Stimulated activated CD4-positive, alpha-beta T cell treated with anti-CD3 and anti-CD28 coated beads, Interleukin-1b, Interleukin-23, amount 100 ng/mL, for 1 hour (primary cell): Measurements from ENCODE around the gene SLC17A9.

Source experiments
- DNase-seq, 2 donors: peaks; one replicate each; pipeline ENCODE4 v3.0.0-alpha.2; 2020; ENCODE audit warnings: low read depth in 2 of 2

Gene SLC17A9

GRCh38 chr20:62952373-62952967 lies at the start of gene SLC17A9:
Gene SLC17A9 (plus strand): TSS chr20:62952709. CDS start chr20:62952831, 122 bp downstream.
- no peak for DNase-seq

- DNase-seq: no peak
Observed at GRCh38 chr20:62902926-62903615, 49.4 kb upstream of the SLC17A9 start.

DNA sequence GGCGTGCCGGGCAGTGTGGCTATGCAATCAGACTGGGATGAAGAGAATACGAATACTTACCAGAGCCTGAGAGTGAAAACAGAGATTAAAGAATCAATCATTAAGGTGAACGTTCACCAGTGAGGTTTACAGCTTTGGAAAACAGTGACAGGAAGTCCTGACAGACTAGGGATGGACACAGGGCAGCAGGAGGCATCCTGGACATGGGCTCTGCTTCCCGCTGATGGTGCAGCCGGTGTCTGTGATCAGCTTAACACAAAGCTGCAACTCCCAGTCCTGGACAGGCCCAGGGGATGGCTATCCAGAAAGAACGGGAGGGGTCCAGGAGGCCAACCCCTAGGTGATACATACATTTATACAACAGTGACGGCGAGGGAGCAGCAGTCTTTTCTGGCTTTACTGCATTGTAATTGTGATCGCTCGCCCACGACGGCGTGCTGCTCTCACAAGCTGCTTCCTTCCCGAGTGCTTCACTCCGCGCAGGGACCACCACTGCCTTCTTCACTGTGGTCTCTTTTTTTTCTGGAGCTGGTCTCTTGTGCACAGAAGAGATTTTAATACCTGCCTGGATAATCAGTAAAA lies 46.9 kb upstream of the SLC17A9 start:
- DNase-seq: no peak

DNA sequence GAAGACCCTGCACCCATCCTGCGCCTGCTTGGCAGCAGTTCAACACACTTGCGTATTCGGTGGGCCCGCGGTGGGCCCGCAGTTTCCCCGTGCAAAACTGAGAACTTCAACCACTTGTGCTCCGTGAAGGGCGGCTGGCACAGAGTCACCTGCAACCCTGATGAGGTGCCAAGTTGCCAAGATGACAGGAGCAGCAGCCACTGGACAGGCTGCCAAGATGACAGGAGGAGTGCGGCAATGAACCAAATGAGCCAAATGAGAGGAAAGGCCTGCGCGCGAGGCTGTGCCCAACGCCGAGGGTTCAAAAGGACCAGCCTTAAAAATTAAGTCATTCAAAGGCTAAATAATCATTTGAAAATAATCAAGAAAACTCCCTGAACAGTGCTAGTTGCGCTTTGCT lies 46.3 kb upstream of the SLC17A9 start:
- no peak for DNase-seq

DNA sequence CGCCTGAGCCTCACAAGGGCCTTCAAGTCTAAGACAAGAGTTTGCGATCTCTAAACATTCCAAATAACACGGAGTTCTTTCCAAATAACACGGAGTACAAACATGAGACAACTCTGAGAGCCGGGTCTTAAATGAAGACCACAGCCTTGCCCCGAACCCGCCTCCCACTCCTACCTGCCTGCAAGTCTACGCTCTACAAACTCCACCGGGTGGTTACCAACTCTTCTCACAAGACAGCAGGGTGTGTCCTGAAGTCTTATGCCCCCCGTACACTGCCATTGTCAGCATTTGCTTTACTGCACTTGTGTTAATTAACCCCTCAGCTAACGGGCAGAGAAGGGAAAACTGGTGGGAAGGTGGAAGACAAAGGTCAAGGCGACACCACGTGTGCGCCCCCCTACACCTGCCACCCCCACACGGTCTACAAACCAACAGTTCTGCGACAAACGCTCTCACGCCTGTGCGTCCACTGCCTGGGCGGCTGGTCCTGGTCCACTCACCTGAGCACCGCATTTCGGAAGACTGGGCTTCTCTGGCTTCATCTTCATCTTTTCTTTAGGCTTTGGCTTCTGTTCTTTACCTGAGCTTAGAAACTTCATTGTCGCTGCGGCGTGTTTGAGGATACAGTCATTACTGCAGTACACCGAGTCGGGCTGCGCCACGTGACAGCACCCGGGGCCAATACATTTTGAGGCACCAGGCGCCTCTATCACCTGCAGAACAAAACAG lies 45.7 kb upstream of the SLC17A9 start:
- no peak for DNase-seq

DNA sequence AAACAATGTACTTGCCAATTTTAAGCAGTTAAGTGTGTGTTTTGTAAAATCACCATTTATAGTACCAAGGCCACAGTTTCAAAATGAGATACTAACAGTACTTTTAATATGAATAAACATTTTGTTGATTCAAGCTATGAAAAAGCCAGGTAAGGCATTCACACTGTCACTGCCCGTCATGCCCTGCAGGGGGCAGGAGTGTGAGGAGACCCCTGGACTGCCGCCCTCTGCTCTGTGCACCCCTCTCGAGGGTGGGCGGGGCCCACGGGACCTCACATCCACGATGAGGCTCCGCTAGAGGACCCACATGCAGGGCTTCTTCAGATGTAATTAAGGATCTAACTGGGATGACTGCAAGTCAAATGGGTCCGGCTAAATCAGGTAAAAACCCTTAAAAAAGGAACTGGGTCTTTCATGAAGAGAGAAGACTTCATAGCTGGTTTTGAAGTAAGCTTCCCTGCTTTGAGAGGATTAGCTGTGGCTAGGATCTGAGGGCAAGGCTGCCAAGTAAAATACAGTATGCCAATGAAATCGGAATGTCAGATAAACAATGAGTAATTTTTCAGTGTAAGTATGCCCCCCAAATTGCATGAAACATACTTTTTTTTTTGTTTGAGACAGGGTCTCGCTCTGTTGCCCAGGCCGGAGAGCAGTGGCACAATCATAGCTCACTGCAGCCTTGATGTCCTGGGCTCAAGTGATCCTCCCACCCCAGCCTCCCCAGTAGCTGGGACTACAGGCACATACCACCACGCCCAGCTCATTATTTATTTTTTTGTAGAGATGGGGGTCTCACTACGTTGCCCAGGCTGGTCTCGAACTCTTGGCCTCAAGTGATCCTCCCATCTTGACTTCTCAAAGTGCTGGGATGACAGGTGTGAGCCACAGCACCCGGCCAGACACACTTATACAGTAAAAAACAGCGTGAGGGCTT lies 44.9 kb upstream of the SLC17A9 start:
- DNase-seq: no peak

GRCh38 chr20:62908971-62909791 lies 43.3 kb upstream of the SLC17A9 start:
- DNase-seq: no peak

GRCh38 chr20:62910217-62910766 lies 42.2 kb upstream of the SLC17A9 start:
- DNase-seq: no peak

GRCh38 chr20:62910777-62911497 lies 41.6 kb upstream of the SLC17A9 start:
- DNase-seq: no peak

GRCh38 chr20:62911701-62912280 lies 40.7 kb upstream of the SLC17A9 start:
- no peak for DNase-seq

DNA sequence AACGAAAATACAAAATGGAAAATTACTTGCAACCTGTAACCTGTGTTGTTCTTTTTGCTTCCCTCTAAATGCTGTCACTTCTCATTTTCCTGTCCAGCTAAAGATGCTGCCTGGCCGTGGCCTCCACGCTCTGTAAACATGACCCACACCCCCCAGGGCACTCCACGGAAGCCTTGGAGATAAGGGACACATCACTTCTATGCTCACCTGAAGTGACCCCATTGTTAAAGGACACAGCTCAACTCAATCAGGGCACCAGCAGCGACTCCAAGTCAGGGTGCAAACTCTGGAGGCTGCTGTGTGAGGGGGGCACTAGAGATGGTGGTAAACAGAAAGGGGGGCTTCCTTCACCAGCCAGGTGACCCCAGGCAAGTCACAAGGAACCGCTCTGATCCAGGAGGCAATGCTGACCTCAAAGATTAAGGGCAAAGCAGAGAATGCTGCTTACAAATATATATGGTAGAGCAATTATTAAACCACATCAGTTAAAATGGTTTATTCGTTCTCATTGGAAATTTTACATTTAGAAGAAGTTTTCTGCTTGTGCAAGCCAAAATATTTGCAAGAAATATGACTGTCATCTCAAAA lies 39.4 kb upstream of the SLC17A9 start:
- no peak for DNase-seq

- no peak for DNase-seq
Observed at GRCh38 chr20:62914436-62914835, 38.1 kb upstream of the SLC17A9 start.

- DNase-seq: no peak
Observed at GRCh38 chr20:62914970-62915457, 37.5 kb upstream of the SLC17A9 start.

DNA sequence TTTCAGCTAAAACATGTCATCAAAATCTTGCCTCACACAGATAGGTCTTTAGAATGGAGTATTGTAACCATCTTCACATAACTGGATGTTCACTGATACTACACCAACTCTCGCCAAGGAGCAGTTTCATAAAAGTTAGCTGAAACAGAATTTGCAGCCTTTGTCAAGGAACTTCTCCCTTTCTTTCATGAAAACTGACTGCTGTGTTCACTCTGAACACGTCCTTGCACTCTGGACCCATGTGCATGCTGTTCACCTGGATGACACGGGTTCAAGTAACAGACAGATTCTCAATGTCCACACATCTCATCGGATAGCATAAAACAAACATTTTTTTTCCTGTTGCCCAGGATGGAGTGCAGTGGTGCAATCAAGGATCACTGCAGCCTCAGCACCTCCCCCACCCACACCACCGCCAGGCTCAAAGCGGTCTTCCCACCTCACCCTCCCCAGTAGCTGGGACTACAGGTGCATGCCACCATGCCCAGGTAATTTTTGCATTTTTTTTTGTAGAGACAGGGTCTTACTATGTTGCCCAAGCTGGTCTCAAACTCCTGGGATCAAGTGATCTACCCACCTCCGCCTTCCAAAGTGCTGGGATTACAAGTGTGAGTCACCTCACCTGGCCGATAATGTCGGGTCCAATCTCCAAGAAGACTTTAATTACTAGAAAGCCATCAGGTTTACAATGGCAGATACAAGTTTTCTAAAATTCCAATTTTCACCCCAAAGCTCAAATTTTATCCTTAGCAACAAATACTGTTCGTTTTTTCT lies 35.6 kb upstream of the SLC17A9 start:
- no peak for DNase-seq

GRCh38 chr20:62917720-62918119 lies 34.8 kb upstream of the SLC17A9 start:
- DNase-seq: no peak

- DNase-seq: no peak
Observed at GRCh38 chr20:62918147-62918546, 34.4 kb upstream of the SLC17A9 start.

DNA sequence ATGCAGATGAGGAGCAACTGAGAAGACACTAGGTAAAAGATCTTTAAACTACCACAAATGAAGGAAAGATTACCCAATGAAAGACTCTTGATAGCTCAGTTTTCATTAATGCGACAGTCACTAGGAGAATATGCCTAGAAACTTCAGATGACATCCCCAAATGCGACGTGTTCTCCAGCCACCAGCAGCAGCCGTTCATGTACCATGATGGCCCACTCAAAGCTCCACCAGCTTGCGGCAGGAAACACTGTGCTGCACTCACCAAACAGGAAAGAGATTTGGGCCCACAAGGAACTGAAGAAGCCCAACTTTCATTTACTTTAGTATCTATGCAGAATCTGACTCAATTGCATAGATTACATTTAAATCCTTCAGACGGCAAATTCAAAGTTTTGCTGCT lies 33.7 kb upstream of the SLC17A9 start:
- DNase-seq: no peak
